Progenitor cell of endocrine pancreas (in vitro differentiated cells): ENCODE data around the gene SPRY2. TPM values are rescaled to one million over a fixed set of nuclear protein-coding genes. Genes with fewer than 3 reads are reported as not detected.

Source experiments
- DNase-seq: peaks from one replicate; pipeline ENCODE4 v3.0.0; 2021; ENCODE audit warnings: low spot score; ENCODE audit not compliant: unreplicated experiment
- H3K27ac Mint-ChIP-seq: 2 replicates; pipeline ENCODE4 v1.8.0; 2021; ENCODE audit warnings: mild to moderate bottlenecking, moderate library complexity, mixed read lengths
- H3K27me3 Mint-ChIP-seq: 2 replicates; pipeline ENCODE4 v1.8.0; 2021; ENCODE audit warnings: mixed read lengths
- H3K36me3 Mint-ChIP-seq: 2 replicates; pipeline ENCODE4 v1.8.0; 2022; ENCODE audit warnings: mixed read lengths; ENCODE audit not compliant: insufficient read depth
- H3K4me1 Mint-ChIP-seq: 2 replicates; pipeline ENCODE4 v1.8.0; 2021; ENCODE audit warnings: low read depth, mixed read lengths
- H3K4me3 Mint-ChIP-seq: 2 replicates; pipeline ENCODE4 v1.8.0; 2021; ENCODE audit warnings: low read depth, mild to moderate bottlenecking, moderate library complexity, mixed read lengths
- H3K9me3 Mint-ChIP-seq: 2 replicates; pipeline ENCODE4 v1.8.0; 2021; ENCODE audit warnings: low read depth, mixed read lengths
- long read RNA-seq: library from polyadenylated mRNA; unstranded; transcript quantifications from one replicate; pipeline ENCODE4 v2.0.0, GENCODE V29; 2020
- total RNA-seq: library from RNA; stranded (reverse); gene quantifications from 2 replicates; pipeline ENCODE4 v1.2.1, GENCODE V29; 2021
- TF ChIP-seq, protein P1 (sequence below): fragments of 200-600 bp; sonication (generic); IDR thresholded peaks from one replicate; pipeline ENCODE4 v1.5.0; 2021; ENCODE audit warnings: antibody characterized with exemption, mild to moderate bottlenecking; ENCODE audit not compliant: unreplicated experiment

SPRY2 gene, protein sequence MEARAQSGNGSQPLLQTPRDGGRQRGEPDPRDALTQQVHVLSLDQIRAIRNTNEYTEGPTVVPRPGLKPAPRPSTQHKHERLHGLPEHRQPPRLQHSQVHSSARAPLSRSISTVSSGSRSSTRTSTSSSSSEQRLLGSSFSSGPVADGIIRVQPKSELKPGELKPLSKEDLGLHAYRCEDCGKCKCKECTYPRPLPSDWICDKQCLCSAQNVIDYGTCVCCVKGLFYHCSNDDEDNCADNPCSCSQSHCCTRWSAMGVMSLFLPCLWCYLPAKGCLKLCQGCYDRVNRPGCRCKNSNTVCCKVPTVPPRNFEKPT
- total RNA-seq: 136 and 145 TPM in 2 replicates
- long read RNA-seq, transcript SPRY2-202 (2 exons, 2,111 nt): major isoform, 23 of 60 reads
- long read RNA-seq, transcript SPRY2-201 (2 exons, 2,708 nt): minor isoform, 16 of 60 reads
- long read RNA-seq, partial matches to known transcripts: 0 of 60 reads
- long read RNA-seq, other reads (novel, unspliced or antisense): 21 of 60 reads

DNA sequence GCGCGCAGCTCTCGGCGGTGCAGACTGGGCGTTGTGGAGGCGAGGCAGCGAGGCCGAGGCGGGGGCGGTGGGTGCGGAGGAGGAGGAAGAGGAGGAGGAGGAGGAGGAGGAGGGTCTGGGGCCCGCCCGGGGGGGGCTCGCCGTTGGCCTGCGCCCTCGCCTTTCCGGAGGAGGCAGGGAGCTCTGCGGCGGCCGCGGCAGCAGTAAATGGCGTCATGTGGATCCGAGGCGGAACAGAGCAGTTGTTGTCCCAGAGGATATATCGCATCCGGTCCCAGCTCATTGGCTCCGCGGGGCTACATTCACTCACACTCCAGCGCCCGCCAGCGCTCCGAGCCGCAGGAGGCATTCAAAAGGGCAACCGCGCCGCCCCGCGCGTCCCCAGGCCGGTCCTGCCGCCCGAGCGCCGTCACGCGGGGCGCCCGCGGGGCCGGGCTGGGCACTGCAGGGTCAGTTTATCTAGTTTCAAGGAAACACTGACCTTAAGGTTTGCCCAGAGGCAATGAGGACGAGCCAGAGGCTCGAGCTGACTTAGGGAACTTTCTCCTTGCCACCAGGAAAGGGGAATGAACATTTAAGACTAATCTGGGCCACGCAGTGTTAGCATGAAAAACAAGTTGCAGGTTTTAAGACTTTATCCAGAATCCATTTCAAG is at the start of gene SPRY2:
Gene SPRY2 (minus strand): TSS at position 26 of the 655 bp plus-strand sequence. CDS start 3,421 bp downstream, outside the sequence.
- H3K4me1 Mint-ChIP-seq: peaks cover 38% of the 10 kb centered on the region
- no peaks in the 10 kb centered on the region for H3K27me3 Mint-ChIP-seq
- H3K4me3 Mint-ChIP-seq: no peak within 1 kb of the TSS
- peaks cover 22% of the 10 kb centered on the region for H3K36me3 Mint-ChIP-seq
- H3K27ac Mint-ChIP-seq: peak within 1 kb of the TSS; percentile 98
- TF ChIP-seq, protein P1, sequence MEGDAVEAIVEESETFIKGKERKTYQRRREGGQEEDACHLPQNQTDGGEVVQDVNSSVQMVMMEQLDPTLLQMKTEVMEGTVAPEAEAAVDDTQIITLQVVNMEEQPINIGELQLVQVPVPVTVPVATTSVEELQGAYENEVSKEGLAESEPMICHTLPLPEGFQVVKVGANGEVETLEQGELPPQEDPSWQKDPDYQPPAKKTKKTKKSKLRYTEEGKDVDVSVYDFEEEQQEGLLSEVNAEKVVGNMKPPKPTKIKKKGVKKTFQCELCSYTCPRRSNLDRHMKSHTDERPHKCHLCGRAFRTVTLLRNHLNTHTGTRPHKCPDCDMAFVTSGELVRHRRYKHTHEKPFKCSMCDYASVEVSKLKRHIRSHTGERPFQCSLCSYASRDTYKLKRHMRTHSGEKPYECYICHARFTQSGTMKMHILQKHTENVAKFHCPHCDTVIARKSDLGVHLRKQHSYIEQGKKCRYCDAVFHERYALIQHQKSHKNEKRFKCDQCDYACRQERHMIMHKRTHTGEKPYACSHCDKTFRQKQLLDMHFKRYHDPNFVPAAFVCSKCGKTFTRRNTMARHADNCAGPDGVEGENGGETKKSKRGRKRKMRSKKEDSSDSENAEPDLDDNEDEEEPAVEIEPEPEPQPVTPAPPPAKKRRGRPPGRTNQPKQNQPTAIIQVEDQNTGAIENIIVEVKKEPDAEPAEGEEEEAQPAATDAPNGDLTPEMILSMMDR: peak; percentile 39
- peak; percentile 88 for DNase-seq
- no peaks in the 10 kb centered on the region for H3K9me3 Mint-ChIP-seq

DNA sequence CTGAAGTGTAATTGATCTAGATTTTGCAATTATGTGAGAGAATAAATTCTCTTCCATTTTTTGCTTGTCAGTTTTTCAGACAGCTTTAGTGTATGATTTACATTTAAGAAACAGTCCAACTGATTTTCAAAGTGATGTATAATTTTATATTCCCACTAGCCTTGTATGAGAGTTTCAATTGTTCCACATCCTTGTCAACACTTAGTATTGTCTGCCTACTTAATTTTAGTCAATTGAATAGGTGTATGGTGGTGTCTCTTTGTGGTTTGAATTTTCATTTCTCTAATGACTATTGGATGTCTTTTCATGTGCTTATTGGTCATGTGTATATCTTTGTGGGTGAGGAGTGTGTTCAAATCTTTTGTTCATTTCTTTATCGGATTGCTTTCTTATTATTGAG is 49.4 kb upstream of the SPRY2 start:
- no peak overlapping the region for H3K4me3 Mint-ChIP-seq
- DNase-seq: no peak
- no peak overlapping the region for H3K27ac Mint-ChIP-seq
- peaks cover 14% of the 10 kb centered on the region for H3K9me3 Mint-ChIP-seq
- H3K4me1 Mint-ChIP-seq: peaks cover 1% of the 10 kb centered on the region
- TF ChIP-seq, protein P1: no peak
- H3K27me3 Mint-ChIP-seq: no peaks in the 10 kb centered on the region
- H3K36me3 Mint-ChIP-seq: peaks cover 3% of the 10 kb centered on the region

DNA sequence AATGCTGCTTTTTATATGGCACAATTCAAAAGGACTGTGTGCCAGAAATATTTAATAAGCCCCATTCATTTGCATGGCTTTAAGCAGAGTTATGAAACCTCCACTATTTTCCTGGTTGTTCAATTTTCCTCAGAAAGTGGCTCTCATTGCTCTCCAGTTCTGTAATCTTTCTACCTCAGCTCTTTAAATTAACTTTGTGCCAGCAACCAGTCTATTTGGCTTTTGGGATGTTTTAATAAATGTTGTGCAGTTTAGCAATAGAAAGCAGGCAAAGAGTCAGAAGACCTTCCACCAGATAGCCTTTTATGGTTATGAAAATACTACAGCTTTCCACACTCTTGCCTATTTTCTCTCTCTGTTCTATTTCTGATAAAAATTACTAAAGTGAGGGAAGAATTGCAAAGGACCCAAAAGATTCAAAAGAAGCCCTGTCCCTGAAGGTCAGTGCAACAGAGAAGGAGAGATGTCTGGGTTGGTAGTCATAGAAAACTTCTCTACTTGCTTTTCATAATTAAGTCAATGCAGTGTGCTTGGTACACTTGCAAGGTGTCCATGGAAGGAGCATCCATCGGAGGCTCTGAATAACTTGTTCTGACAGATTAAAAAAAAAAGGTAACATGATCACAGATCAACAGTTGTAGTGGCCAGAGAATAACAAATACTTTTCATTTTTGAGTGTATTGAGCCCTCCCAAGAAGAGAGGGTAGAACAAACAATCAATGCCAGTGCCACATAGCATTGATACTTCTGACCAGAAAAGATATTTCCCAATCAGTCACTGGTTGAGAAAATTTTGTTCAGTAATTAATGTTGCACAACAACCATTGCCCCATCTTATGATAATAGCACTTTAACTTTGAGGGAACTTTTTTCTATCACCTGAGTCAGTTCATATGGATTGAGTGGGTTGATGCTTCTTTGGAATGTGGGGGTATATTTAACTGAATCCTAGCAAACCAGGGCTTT is 48.4 kb upstream of the SPRY2 start:
- Mint-ChIP-seq H3K27me3 (no peaks in the 10 kb centered on the region), H3K27ac (no peak overlapping the region), H3K9me3 (peaks cover 9% of the 10 kb centered on the region), H3K36me3 (peaks cover 3% of the 10 kb centered on the region), H3K4me1 (peaks cover 1% of the 10 kb centered on the region), H3K4me3 (no peak overlapping the region)
- TF ChIP-seq, protein P1: no peak
- no peak for DNase-seq

DNA sequence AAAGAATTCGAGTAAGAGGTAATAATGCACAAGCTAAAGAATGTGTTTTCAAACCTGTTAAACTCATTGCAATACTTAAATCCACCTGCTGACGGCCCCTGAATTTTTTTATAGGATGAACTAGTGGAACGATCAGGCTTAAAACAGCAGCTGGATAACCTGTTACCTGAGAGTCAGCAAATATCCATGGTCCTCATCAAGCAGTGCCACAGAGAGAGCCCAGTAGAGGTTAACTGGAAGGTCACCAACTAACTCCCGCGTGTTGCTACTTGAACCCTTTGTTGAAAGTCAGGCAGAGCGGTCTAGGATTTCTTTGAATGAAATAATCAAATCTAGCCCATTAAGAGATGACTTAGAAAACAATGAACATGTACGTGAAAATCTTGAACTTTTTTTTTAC is 47.6 kb upstream of the SPRY2 start:
- TF ChIP-seq, protein P1: no peak
- Mint-ChIP-seq H3K9me3 (peaks cover 4% of the 10 kb centered on the region), H3K27ac (no peak overlapping the region), H3K36me3 (peaks cover 2% of the 10 kb centered on the region), H3K27me3 (no peaks in the 10 kb centered on the region), H3K4me3 (no peak overlapping the region), H3K4me1 (peaks cover 1% of the 10 kb centered on the region)
- no peak for DNase-seq

DNA sequence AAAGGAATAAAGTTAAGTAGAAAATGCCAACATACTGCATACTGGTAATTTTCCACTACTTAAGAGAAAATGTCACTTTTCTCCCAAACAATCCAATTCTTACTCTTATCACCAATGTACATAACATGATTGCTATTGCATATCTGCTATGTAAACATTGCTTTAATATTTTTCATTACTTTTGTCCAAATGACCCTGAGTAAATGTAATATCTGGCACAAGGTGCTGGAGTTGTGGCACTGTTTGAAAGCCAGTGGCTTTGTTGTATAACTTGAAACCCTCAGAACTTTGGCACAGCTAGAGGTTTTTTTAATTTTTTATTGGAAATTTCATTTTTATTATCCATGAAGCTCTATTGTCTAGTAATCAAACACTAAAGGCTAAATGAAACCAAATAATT is 45.7 kb upstream of the SPRY2 start:
- Mint-ChIP-seq H3K27me3 (no peaks in the 10 kb centered on the region), H3K27ac (no peak overlapping the region), H3K9me3 (peaks cover 3% of the 10 kb centered on the region), H3K36me3 (peaks cover 2% of the 10 kb centered on the region), H3K4me1 (peaks cover 1% of the 10 kb centered on the region), H3K4me3 (no peak overlapping the region)
- DNase-seq: no peak
- TF ChIP-seq, protein P1: no peak
